CD4-positive, alpha-beta memory T cell (primary cell): Measurements from ENCODE around the gene MYO5B. TPM values are rescaled to one million over a fixed set of nuclear protein-coding genes. Genes with fewer than 3 reads are reported as not detected.
"Not testable (repeated sequence)": the region's sequence is repeated elsewhere in the genome, so short reads cannot be mapped to it uniquely, and the experiment has no call there.

Experiments used
- CTCF ChIA-PET: fragments of 350-600 bp; sonication (Branson Sonifier 250); formaldehyde crosslinking; loops from one replicate; lab custom pipeline; 2021; ENCODE audit warnings: inconsistent platforms; ENCODE audit not compliant: partially characterized antibody; lab: Charles Lee
- POLR2A ChIA-PET: fragments of 350-600 bp; sonication (Branson Sonifier 250); formaldehyde crosslinking; loops from one replicate; lab custom pipeline; 2021; ENCODE audit not compliant: partially characterized antibody; lab: Charles Lee
- DNase-seq, 5 donors: peaks; one replicate each; pipeline versions ENCODE4 v3.0.0 to v3.0.0-alpha.2; 2020 to 2022; ENCODE audit warnings: mixed read lengths in 1 of 5
- H3K27ac ChIP-seq: one replicate; pipeline ENCODE4 v1.7.0; 2013; ENCODE audit warnings: low read depth, low read length
- H3K27me3 ChIP-seq: 2 replicates; pipeline ENCODE4 v1.7.0; 2013; ENCODE audit warnings: mild to moderate bottlenecking, low read length, moderate library complexity; ENCODE audit not compliant: insufficient read depth
- H3K36me3 ChIP-seq: 2 replicates; pipeline ENCODE4 v1.7.0; 2013; ENCODE audit warnings: mild to moderate bottlenecking, low read length, moderate library complexity; ENCODE audit not compliant: insufficient read depth
- H3K4me1 ChIP-seq: 2 replicates; pipeline ENCODE4 v1.7.0; 2013; ENCODE audit warnings: mild to moderate bottlenecking, low read length, moderate library complexity; ENCODE audit not compliant: insufficient read depth
- H3K4me3 ChIP-seq, 2 donors: one replicate each; pipeline ENCODE4 v1.7.0; 2013; ENCODE audit warnings: low read length in 2 of 2, mild to moderate bottlenecking in 1 of 2
- H3K9me3 ChIP-seq, 2 donors: one replicate each; pipeline ENCODE4 v1.7.0; 2013; ENCODE audit warnings: low read length in 2 of 2, control low read depth in 1 of 2; ENCODE audit not compliant: control insufficient read depth in 1 of 2
- H3K27ac Mint-ChIP-seq, 7 donors: one replicate each; pipeline ENCODE4 v1.8.0; 2020 to 2021; ENCODE audit warnings: mixed read lengths in 7 of 7, mild to moderate bottlenecking in 6 of 7, inconsistent platforms in 3 of 7, moderate library complexity in 3 of 7
- H3K27me3 Mint-ChIP-seq, 2 donors: one replicate each; pipeline ENCODE4 v1.8.0; 2020 to 2021; ENCODE audit warnings: mixed read lengths in 2 of 2
- H3K36me3 Mint-ChIP-seq, 2 donors: one replicate each; pipeline ENCODE4 v1.8.0; 2020 to 2021; ENCODE audit warnings: mixed read lengths in 2 of 2, inconsistent platforms in 1 of 2, mild to moderate bottlenecking in 1 of 2
- H3K4me1 Mint-ChIP-seq, 4 donors: one replicate each; pipeline ENCODE4 v1.8.0; 2020 to 2021; ENCODE audit warnings: mixed read lengths in 4 of 4, mild to moderate bottlenecking in 1 of 4
- H3K4me3 Mint-ChIP-seq, 8 donors: one replicate each; pipeline ENCODE4 v1.8.0; 2020 to 2021; ENCODE audit warnings: mixed read lengths in 8 of 8, mild to moderate bottlenecking in 7 of 8, moderate library complexity in 6 of 8, inconsistent platforms in 3 of 8
- H3K9me3 Mint-ChIP-seq, 8 donors: one replicate each; pipeline ENCODE4 v1.8.0; 2020 to 2021; ENCODE audit warnings: mixed read lengths in 8 of 8, mild to moderate bottlenecking in 5 of 8, inconsistent platforms in 3 of 8, moderate library complexity in 1 of 8
- intact Hi-C: fragments of 100-400 bp; cut with micrococcal nuclease; formaldehyde crosslinking; loops from one replicate; pipeline ENCODE4 v1.15.1; 2023
- polyA plus RNA-seq, 2 donors: library from polyadenylated mRNA; unstranded; fragments of 300-500 nt; fragmentation: Illumina TruSeq; gene quantifications; one replicate each; pipeline ENCODE4 v1.2.3, GENCODE V29; 2021
- total RNA-seq, 2 experiments: library from RNA; stranded (reverse); gene quantifications; one replicate each; pipeline ENCODE4 v1.2.3, GENCODE V29; 2021

Gene MYO5B
- total and polyA plus RNA-seq, 4 experiments from 2014 or later: 0.02 TPM; not detected in 3

DNA sequence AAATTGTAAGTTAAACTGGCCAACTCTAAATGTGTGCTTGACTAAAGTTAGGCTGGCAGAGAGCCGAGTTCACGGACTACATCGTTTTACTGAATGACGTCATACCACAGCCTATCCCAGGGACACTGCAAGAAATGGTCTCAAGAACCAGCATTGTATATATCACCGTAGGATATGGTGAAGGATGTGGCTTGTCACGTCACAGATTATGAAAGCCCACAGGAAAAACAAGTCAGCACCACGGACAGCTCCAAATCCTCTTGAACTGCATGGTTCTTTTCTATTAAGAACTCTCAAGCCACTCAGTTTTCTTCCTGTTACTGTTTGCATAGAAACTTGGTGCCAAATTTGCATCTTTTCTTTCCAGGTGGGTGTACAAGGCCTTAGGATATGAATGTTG is 296.5 kb downstream of the MYO5B start:
- Mint-ChIP-seq H3K27me3 (peaks cover 0 to 15% of the 10 kb centered on the region in 2 donors), H3K27ac (no peak overlapping the region), H3K4me3 (no peak overlapping the region), H3K36me3 (no peaks in the 10 kb centered on the region), H3K4me1 (no peaks in the 10 kb centered on the region), H3K9me3 (peaks cover 0 to 2% (median 0%) of the 10 kb centered on the region in 8 donors)
- peak; percentile 48 to 63 (median 58) for DNase-seq
- no peaks in the 10 kb centered on the region for H3K36me3 ChIP-seq
- intact Hi-C loops: no loop called here
- H3K27me3 ChIP-seq: no peaks in the 10 kb centered on the region
- H3K4me3 ChIP-seq: no peak overlapping the region
- ChIA-PET CTCF (no interaction called here), POLR2A (no interaction called here)
- no peaks in the 10 kb centered on the region for H3K9me3 ChIP-seq
- no peaks in the 10 kb centered on the region for H3K4me1 ChIP-seq
- H3K27ac ChIP-seq: no peak overlapping the region

DNA sequence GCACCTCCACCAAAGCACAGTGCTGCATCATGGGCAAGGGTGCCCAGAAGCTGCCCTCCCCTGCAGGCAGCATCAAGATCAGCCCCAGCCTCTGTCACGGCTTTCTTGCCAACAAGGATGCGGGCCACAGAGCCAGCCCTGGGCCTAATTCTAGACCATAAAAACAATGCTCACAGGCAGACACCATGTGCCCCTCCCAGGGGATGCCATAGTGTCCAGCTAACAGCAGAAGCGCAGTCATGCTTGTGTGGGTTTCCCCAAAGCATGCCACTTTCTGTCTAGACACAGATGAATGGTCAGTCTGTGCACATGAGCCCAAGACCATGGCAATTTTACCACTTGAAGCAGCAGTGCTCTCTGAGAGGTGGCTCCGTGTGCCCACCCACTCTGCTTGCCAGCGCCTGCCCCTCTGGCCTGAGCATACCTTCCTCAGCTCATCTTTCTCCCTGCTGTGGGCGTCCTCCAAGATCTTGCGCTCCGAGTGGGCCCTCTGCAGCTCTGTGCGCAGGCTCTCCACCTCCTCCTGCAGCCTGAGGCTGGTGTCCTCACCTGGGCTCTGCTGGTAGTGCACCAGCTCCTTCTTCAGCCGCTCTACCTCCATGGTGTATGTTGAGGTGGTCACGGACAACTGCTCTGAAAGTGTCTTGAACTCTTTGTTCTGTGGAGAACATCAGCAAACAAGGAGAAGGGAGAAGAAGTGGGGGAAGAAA is 300.3 kb downstream of the MYO5B start:
- Mint-ChIP-seq H3K9me3 (peaks cover 0 to 2% (median 0%) of the 10 kb centered on the region in 8 donors), H3K4me3 (no peak overlapping the region), H3K4me1 (no peaks in the 10 kb centered on the region), H3K36me3 (no peaks in the 10 kb centered on the region), H3K27me3 (peaks cover 10 to 18% of the 10 kb centered on the region in 2 donors), H3K27ac (no peak overlapping the region)
- DNase-seq: no peak
- H3K36me3 ChIP-seq: no peaks in the 10 kb centered on the region
- H3K4me3 ChIP-seq: no peak overlapping the region
- intact Hi-C loops: no loop called here
- H3K27me3 ChIP-seq: no peaks in the 10 kb centered on the region
- no peaks in the 10 kb centered on the region for H3K9me3 ChIP-seq
- ChIA-PET CTCF (no interaction called here), POLR2A (no interaction called here)
- no peaks in the 10 kb centered on the region for H3K4me1 ChIP-seq
- H3K27ac ChIP-seq: no peak overlapping the region

DNA sequence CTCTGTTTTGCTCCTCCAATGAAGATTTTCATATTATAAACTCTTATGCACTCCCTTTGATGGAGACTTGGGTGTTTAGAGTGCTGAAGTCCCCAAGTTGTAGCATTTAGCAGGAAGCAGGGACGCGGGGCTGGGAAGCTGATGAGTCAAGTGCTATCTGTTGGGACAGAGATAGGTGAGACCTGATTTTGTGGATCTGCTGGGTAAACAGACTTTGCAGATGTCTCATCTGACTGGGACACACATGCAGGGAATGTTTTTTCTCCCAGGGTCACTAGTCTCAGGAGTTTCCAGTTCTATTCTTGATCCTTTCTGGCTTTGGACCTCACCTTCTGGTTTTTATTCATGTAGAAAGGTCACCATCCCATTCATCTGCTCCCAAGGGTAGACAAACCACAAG is 301.9 kb downstream of the MYO5B start:
- intact Hi-C loops: no loop called here
- Histone ChIP-seq H3K27me3 (no peaks in the 10 kb centered on the region), H3K27ac (no peak overlapping the region), H3K36me3 (no peaks in the 10 kb centered on the region), H3K9me3 (no peaks in the 10 kb centered on the region), H3K4me1 (no peaks in the 10 kb centered on the region), H3K4me3 (no peak overlapping the region)
- ChIA-PET CTCF (no interaction called here), POLR2A (no interaction called here)
- peaks cover 0 to 2% (median 0%) of the 10 kb centered on the region in 8 donors for H3K9me3 Mint-ChIP-seq
- no peaks in the 10 kb centered on the region for H3K4me1 Mint-ChIP-seq
- H3K4me3 Mint-ChIP-seq: no peak overlapping the region
- H3K36me3 Mint-ChIP-seq: no peaks in the 10 kb centered on the region
- H3K27ac Mint-ChIP-seq: no peak overlapping the region
- DNase-seq: no peak
- peaks cover 10 to 18% of the 10 kb centered on the region in 2 donors for H3K27me3 Mint-ChIP-seq

- Histone ChIP-seq H3K27me3 (no peaks in the 10 kb centered on the region), H3K4me3 (no peak overlapping the region), H3K9me3 (no peaks in the 10 kb centered on the region), H3K36me3 (no peaks in the 10 kb centered on the region), H3K4me1 (no peaks in the 10 kb centered on the region), H3K27ac (no peak overlapping the region)
- peaks cover 10 to 18% of the 10 kb centered on the region in 2 donors for H3K27me3 Mint-ChIP-seq
- H3K27ac Mint-ChIP-seq: no peak overlapping the region
- ChIA-PET POLR2A (no interaction called here), CTCF (no interaction called here)
- no peaks in the 10 kb centered on the region for H3K36me3 Mint-ChIP-seq
- intact Hi-C loops: no loop called here
- no peak for DNase-seq
- no peaks in the 10 kb centered on the region for H3K9me3 Mint-ChIP-seq
- H3K4me1 Mint-ChIP-seq: no peaks in the 10 kb centered on the region
- H3K4me3 Mint-ChIP-seq: no peak overlapping the region
Measured at GRCh38 chr18:49892148-49892924, 302.6 kb downstream of the MYO5B start.

GRCh38 chr18:49890041-49890440 is 304.9 kb downstream of the MYO5B start:
- Histone ChIP-seq H3K27me3 (no peaks in the 10 kb centered on the region), H3K4me3 (no peak overlapping the region), H3K4me1 (no peaks in the 10 kb centered on the region), H3K27ac (no peak overlapping the region), H3K9me3 (no peaks in the 10 kb centered on the region), H3K36me3 (no peaks in the 10 kb centered on the region)
- CTCF ChIA-PET: no interaction called here
- H3K27ac Mint-ChIP-seq: no peak overlapping the region
- no peak for DNase-seq
- no peaks in the 10 kb centered on the region for H3K4me1 Mint-ChIP-seq
- no peak overlapping the region for H3K4me3 Mint-ChIP-seq
- H3K27me3 Mint-ChIP-seq: peaks cover 12% of the 10 kb centered on the region in 2 donors
- no peaks in the 10 kb centered on the region for H3K36me3 Mint-ChIP-seq
- intact Hi-C loops: no loop called here
- POLR2A ChIA-PET: no interaction called here
- H3K9me3 Mint-ChIP-seq: no peaks in the 10 kb centered on the region

- H3K4me3 Mint-ChIP-seq: not testable (repeated sequence)
- POLR2A ChIA-PET: interaction anchor here (1.0 kb wide), 1 partner anchor 8 kb away, joined by 3 read pairs; no protein-coding TSS in a partner anchor
Measured at GRCh38 chr18:49889552-49889951, 305.4 kb downstream of the MYO5B start.

DNA sequence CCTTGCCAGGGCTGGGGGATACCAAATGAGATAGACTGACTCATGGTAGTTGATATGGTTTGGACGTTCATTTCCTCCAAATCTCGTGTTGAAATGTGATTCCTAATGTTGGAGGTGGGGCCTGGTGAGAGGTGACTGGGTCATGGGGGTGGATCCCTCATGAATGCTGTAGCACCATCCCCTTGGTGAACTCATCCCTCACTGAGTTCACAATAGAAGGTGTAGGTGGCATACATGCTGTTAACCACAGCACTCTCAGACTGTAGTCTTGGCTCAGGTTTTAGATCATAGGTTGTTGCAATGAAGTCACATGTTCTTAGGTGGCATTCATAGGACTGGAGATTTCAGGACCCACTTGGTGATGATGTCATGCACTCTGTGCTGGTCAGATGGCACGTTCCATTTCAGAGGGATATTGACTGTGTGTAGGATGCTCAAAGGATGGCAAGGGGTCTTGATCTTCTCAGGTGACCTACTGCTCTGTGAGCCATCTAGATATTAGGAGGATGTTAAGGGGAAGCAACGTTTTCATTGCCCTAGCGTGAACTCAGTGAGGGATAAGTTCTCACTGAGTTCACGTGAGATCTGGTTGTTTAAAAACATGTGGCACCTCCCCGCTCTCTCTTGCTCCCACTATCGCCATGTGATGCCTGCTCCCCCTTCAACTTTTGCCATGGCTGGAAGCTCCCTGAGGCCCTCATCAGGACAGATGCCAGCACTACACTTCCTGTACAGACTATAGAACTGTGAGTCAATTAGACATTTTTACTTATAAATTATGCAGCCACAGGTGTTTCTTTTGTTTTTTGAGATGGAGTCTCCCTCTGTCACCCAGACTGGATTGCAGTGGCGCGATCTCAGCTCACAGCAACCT is 307.8 kb downstream of the MYO5B start:
- H3K27ac ChIP-seq: no peak overlapping the region
- intact Hi-C loops: no loop called here
- H3K27me3 ChIP-seq: no peaks in the 10 kb centered on the region
- no peaks in the 10 kb centered on the region for H3K4me1 ChIP-seq
- H3K36me3 ChIP-seq: no peaks in the 10 kb centered on the region
- ChIA-PET CTCF (no interaction called here), POLR2A (no interaction called here)
- H3K9me3 ChIP-seq: no peaks in the 10 kb centered on the region
- H3K4me3 ChIP-seq: no peak overlapping the region
- no peak for DNase-seq
- H3K4me1 Mint-ChIP-seq: no peaks in the 10 kb centered on the region
- no peak overlapping the region for H3K27ac Mint-ChIP-seq
- H3K36me3 Mint-ChIP-seq: no peaks in the 10 kb centered on the region
- H3K9me3 Mint-ChIP-seq: peaks cover 0 to 2% (median 0%) of the 10 kb centered on the region in 8 donors
- H3K4me3 Mint-ChIP-seq: no peak overlapping the region
- H3K27me3 Mint-ChIP-seq: peaks cover 11 to 13% of the 10 kb centered on the region in 2 donors

More at GRCh38 chr18:49889552-49889951, 305.4 kb downstream of the MYO5B start:
- H3K36me3 Mint-ChIP-seq, H3K36me3 ChIP-seq, CTCF ChIA-PET, H3K27ac ChIP-seq, H3K9me3 ChIP-seq, H3K9me3 Mint-ChIP-seq, H3K27ac Mint-ChIP-seq, DNase-seq, H3K27me3 ChIP-seq, H3K4me3 ChIP-seq, H3K4me1 ChIP-seq, H3K4me1 Mint-ChIP-seq, intact Hi-C loops: not testable (repeated sequence)
- peaks cover 11 to 12% of the 10 kb centered on the region in 2 donors for H3K27me3 Mint-ChIP-seq
